NCI-H187 treated with DMSO at 0.1 percent for 48 hours (cell line): ENCODE measurements around the gene PLPPR3.
"Not testable (repeated sequence)": the region's sequence is repeated elsewhere in the genome, so short reads cannot be mapped to it uniquely, and the experiment has no call there.

Experiments used
- DNase-seq: peaks from one replicate; lab custom pipeline; 2025; lab: John Stamatoyannopoulos, UW

PLPPR3 gene

DNA sequence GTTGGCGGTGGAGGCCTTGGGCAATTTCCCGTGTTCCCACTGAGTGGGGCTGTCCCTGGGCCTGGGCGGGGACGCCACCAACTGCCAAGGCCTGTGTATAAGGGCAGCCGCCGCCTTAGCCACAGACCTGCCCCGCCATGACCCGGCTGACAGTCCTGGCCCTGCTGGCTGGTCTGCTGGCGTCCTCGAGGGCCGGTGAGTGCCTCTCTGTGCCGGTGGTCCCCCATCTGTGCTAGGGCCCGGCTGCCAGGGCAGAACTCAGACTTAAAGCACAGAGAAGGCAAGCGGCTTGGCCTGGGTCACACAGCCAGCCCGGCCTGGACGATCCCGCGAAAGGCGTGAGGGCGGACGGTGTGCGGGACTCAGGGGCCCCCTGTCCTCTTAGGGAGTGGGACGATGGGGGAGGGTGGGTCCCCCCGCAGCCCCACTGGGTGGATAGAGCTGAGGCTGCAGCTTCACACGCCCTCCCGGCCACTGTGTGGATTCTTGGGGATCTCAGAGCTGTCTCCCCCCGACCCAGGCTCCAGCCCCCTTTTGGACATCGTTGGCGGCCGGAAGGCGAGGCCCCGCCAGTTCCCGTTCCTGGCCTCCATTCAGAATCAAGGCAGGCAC is 6.1 kb upstream of the PLPPR3 start, which contains the start of gene AZU1:
Gene AZU1, plus strand, starts transcription at position 128 of the 612 bp plus-strand sequence. Its CDS starts 10 bp downstream, at position 138.
- no peak for DNase-seq

- DNase-seq = no peak
These were observed 5.6 kb upstream of the PLPPR3 start for GRCh38 chr19:827314-827709.

- no peak for DNase-seq
These were observed 4.3 kb upstream of the PLPPR3 start for GRCh38 chr19:825897-826644.

- no peak for DNase-seq
These were observed 3.1 kb upstream of the PLPPR3 start for GRCh38 chr19:824885-825284.

- no peak for DNase-seq
These were observed 1.9 kb upstream of the PLPPR3 start for GRCh38 chr19:823565-824121.

DNA sequence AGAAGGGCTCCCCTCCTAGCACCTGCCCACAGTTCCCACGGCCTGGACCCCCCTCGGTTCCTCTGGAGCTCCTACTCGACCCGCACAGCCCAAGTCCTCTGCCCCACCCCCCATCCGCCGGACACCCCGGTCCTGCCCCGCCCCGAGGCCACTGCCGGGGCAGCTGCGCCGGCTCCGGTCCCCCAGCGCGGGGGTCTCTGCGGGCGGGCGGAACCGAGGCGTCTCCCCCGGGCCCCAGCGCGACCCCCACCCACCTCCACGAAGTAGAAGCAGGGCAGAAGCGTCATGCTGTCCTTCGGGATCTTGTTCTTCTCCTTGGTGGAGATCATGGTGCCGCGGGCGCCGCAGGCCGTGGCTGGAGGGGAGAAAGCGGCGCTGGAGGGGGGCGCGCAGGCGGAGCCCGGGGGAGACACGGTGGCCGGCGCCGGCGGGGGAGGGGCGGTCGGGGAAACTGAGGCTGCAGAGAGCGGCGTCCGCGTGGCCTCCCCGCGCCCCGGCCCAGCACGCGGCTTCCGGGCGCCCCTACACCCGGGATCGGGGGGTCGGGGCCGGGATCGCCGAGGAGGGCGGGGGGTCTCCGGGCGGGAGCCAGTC is 427 bp downstream of the PLPPR3 start:
- DNase-seq = no peak

- not testable (repeated sequence) for DNase-seq
These were observed 1.5 kb downstream of the PLPPR3 start for GRCh38 chr19:820212-820611.

- no peak for DNase-seq
These were observed 5.3 kb downstream of the PLPPR3 start for GRCh38 chr19:816500-816857.

- DNase-seq = no peak
These were observed 5.8 kb downstream of the PLPPR3 start for GRCh38 chr19:815775-816499.

DNA sequence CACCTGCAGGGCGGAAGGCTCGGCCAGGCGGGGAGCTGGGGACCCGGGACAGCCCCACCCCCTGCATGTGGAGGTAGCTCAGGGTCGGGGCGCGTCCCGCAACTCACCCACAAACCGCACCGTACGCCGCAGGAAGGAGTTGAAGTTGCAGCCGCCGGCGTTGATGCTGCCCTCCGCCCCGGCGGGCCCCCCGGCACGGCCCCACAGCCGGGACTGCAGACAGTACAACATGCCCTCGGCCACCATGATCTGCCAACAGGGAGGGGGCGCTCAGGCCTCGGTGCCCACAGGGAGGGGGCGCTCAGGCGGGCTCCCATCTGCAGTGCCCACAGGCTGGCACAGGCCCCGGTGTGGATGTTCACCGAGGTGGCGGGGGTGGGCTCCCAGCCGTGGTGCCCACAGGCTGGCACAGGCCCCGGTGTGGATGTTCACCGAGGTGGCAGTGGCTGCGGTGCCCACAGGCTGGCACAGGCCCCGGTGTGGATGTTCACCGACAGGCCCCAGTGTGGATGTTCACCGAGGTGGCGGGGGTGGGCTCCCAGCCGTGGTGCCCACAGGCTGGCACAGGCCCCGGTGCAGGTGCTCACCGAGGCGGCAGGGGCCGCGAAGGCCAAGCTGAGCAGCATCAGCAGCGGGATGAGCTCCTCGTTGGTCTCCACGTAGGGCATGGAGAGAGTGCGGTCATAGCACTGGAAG is 6.5 kb downstream of the PLPPR3 start:
- DNase-seq = no peak

- no peak for DNase-seq
These were observed 7.3 kb downstream of the PLPPR3 start for GRCh38 chr19:814152-815078.

DNA sequence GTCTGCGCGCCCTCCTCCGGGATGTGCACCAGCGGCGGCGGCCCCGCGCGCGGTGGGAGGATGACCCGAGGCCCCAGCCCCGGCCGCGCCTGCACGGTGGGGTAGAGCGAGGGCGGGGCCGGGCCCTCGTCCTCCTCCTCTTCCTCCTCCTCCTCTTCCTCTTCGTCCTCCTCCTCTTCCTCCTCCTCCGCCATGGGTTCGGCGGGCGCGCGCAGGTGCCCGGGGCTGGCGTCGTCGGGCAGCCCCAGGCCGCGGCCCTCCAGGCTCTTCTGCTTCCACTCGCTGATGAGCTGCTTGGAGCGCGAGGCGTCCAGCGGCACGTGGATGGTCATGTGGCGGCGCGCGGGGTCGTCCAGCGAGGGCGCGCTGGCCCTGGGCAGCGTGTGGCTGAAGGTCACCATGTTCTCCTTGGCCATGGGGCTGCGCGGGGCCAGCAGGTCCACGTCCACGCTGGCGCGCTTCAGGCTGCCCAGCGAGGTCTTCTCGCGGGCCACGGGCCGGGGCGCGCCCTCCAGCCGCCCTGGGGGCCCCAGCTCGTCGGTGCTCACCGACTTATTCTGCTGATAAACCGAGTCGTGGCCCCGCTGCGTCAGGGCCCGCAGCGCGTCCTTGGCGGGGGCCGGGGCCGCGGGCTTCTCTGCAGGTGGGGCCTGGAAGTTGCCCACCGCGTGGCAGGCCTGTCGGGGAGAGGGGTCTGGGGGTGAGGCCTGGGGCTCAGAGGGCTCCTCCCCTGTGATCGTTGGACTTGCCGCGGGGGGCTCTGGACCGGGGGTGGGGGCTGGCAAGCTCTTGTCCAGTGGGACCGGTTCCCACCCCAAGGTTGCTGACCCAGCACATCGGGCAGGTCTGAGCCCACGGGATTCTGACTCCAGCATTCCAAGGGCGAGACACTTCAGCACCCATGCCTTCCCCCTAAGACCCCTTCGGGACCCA is 8.3 kb downstream of the PLPPR3 start:
- DNase-seq = no peak

- DNase-seq = no peak
These were observed 9.0 kb downstream of the PLPPR3 start for GRCh38 chr19:812747-813218.

DNA sequence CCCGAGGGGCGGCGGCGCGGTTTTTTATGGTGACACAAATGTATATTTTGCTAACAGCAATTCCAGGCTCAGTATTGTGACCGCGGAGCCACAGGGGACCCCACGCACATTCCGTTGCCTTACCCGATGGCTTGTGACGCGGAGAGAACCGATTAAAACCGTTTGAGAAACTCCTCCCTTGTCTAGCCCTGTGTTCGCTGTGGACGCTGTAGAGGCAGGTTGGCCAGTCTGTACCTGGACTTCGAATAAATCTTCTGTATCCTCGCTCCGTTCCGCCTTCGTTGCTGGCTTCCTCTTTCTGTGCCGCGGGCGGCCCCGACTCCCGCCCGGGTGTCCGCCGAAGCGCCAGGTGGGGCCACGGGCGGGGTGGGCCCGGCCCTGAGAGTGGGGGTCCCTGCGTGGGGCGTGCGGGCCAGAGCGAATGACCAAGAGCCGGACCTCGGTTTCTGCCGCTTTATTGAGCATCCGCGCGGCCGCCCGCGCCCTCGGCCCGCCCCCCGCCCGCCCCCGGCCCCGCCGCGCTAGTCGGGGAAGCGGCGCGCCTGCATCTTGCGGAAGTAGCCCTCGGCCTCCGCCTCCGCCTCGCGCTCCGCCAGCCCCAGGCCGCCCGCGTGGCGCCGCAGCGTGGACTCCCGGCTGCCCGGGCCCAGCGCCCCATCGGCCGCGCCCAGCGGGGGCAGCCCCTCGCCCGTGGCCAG is 9.6 kb downstream of the PLPPR3 start:
- no peak for DNase-seq

- DNase-seq = no peak
These were observed 10.2 kb downstream of the PLPPR3 start for GRCh38 chr19:811506-812048.

DNA sequence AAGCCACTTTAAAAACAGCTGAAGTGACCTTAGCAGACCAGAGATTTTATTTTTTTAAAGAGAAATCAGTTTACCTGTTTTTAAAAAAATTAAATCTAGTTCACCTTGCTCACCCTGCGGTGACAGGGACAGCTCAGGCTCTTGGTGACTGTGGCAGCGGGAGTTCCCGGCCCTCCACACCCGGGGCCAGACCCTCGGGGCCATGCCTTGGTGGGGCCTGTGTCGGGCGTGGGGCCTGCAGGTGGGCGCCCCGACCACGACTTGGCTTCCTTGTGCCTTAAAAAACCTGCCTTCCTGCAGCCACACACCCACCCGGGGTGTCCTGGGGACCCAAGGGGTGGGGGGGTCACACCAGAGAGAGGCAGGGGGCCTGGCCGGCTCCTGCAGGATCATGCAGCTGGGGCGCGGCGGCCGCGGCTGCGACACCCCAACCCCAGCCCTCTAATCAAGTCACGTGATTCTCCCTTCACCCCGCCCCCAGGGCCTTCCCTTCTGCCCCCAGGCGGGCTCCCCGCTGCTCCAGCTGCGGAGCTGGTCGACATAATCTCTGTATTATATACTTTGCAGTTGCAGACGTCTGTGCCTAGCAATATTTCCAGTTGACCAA is 10.8 kb downstream of the PLPPR3 start:
- DNase-seq = no peak

DNA sequence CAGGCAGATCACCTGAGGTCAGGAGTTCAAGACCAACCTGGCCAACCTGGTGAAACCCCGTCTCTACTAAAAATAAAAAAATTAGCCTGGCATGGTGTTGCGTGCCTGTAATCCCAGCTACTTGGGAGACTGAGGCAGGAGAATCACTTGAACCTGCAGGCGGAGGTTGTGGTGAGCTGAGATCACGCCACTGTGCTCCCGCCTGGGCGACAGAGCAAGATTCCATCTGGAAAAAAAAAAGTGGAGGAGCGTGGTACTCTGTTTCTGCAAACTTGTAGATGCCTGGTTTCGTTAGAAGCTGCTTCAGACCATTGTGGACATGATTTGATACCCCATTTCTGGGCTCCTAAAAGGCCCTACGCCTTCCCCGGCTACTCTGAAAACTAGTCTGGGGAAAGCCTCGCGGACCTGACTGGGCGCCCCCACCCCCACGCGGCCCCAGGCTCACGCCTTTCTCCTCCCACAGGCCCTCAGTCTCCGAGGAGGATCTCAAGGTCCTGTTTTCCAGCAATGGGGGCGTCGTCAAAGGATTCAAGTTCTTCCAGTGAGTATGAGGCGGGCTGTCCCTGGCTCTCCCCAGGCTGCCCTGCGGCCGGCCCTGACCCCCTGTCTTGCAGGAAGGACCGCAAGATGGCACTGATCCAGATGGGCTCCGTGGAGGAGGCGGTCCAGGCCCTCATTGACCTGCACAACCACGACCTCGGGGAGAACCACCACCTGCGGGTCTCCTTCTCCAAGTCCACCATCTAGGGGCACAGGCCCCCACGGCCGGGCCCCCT is 11.5 kb downstream of the PLPPR3 start:
- DNase-seq = no peak
